Measurements from ENCODE around the gene INAFM2.

The INAFM2 gene

GRCh38 chr15:40285554-40286011 lies 37.9 kb upstream of the INAFM2 start:
- Histone ChIP-seq H3K36me3 (ENCODE audit: control insufficient read depth, insufficient read depth, low read length) (peaks cover 1% of the 10 kb centered on the region), H3K27me3 (replicated peaks; ENCODE audit: control insufficient read depth, insufficient read depth, low read length) (no peaks in the 10 kb centered on the region; the same call in 1 of the 2 replicates), H3K4me3 (replicated peaks; ENCODE audit: low read depth, low read length) (no peak overlapping the region)
- DNase-seq (ENCODE audit: extremely low read depth, insufficient read length) = no peak
- TF ChIP-seq, protein P1, sequence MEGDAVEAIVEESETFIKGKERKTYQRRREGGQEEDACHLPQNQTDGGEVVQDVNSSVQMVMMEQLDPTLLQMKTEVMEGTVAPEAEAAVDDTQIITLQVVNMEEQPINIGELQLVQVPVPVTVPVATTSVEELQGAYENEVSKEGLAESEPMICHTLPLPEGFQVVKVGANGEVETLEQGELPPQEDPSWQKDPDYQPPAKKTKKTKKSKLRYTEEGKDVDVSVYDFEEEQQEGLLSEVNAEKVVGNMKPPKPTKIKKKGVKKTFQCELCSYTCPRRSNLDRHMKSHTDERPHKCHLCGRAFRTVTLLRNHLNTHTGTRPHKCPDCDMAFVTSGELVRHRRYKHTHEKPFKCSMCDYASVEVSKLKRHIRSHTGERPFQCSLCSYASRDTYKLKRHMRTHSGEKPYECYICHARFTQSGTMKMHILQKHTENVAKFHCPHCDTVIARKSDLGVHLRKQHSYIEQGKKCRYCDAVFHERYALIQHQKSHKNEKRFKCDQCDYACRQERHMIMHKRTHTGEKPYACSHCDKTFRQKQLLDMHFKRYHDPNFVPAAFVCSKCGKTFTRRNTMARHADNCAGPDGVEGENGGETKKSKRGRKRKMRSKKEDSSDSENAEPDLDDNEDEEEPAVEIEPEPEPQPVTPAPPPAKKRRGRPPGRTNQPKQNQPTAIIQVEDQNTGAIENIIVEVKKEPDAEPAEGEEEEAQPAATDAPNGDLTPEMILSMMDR (IDR thresholded peaks at IDR 0.05; ENCODE audit: insufficient read depth, low read length, poor library complexity, severe bottlenecking) = no peak

GRCh38 chr15:40286061-40286532 lies 37.4 kb upstream of the INAFM2 start:
- Histone ChIP-seq H3K4me3 (replicated peaks; ENCODE audit: low read depth, low read length) (no peak overlapping the region), H3K36me3 (ENCODE audit: control insufficient read depth, insufficient read depth, low read length) (peaks cover 1% of the 10 kb centered on the region), H3K27me3 (replicated peaks; ENCODE audit: control insufficient read depth, insufficient read depth, low read length) (no peaks in the 10 kb centered on the region; the same call in 1 of the 2 replicates)
- no peak for DNase-seq (ENCODE audit: extremely low read depth, insufficient read length)
- TF ChIP-seq, protein P1 (IDR thresholded peaks at IDR 0.05; ENCODE audit: insufficient read depth, low read length, poor library complexity, severe bottlenecking) = no peak

DNA sequence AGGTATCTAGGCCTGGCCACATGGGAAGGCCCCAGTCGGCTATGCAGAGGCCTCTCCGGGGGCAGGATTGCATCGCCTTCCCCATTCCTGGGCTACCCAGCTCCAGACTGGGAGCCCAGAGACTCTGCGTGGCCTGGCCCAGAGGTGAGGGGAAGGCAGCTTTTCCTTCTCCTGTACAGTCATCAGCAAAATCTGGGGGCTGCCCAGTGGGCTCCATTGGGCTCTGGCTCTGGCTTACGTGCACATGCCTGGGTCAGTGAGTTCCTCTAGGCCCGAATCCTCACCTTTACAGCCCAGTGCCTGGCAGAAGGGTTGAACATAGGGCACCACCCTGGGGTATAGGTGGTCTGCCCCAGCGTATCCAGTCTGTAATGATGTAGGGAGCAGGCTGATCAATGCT lies 36.7 kb upstream of the INAFM2 start:
- TF ChIP-seq, protein P1 (IDR thresholded peaks at IDR 0.05; ENCODE audit: insufficient read depth, low read length, poor library complexity, severe bottlenecking) = no peak
- Histone ChIP-seq H3K27me3 (replicated peaks; ENCODE audit: control insufficient read depth, insufficient read depth, low read length) (no peaks in the 10 kb centered on the region; the same call in 1 of the 2 replicates), H3K36me3 (ENCODE audit: control insufficient read depth, insufficient read depth, low read length) (peaks cover 1% of the 10 kb centered on the region), H3K4me3 (replicated peaks; ENCODE audit: low read depth, low read length) (no peak overlapping the region)
- no peak for DNase-seq (ENCODE audit: extremely low read depth, insufficient read length)

DNA sequence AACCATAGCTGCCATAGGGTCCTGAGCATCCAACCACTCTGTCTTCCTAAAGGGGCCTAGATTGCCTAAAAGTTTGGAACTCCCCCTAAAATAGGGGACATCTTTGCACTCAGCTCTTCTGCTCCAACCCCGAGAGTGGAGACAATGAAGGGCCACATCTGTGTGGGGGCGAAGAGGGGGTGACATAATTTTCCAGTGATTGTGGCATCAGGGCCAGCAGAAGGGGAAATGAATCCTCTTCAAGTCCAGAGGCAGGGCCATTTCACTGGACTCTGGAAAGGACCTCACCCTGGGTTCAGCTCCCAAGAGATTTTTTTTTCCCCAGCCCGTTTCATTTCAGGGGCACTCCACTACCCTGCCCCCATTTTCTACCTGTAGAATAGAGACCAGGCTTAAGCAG lies 36.0 kb upstream of the INAFM2 start:
- H3K27me3 ChIP-seq (replicated peaks; ENCODE audit: control insufficient read depth, insufficient read depth, low read length) = no peaks in the 10 kb centered on the region; the same call in 1 of the 2 replicates
- H3K36me3 ChIP-seq (ENCODE audit: control insufficient read depth, insufficient read depth, low read length) = peaks cover 1% of the 10 kb centered on the region
- H3K4me3 ChIP-seq (replicated peaks; ENCODE audit: low read depth, low read length) = no peak overlapping the region
- TF ChIP-seq, protein P1 (IDR thresholded peaks at IDR 0.05; ENCODE audit: insufficient read depth, low read length, poor library complexity, severe bottlenecking) = no peak
- no peak for DNase-seq (ENCODE audit: extremely low read depth, insufficient read length)

DNA sequence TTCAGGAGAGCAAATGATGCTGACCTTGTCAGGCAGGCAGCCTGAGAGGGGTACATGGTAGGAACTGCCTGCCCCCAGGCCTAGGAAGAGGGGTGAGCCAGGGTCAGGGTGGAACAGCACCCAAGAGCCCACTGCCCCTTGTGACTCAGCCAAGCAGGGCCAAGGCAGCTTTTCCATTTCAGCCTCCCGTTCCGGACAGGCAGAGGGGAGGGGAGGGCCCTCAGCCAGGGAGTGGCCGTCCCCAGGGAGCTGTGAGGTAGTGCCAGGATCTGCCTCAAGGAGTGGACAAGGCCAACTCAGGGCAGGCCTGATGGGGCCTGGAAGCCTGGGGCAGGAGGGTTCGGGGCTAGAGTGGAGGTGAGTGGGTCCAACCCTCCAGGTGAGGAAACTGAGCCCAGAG lies 35.5 kb upstream of the INAFM2 start:
- no peak for DNase-seq (ENCODE audit: extremely low read depth, insufficient read length)
- H3K4me3 ChIP-seq (replicated peaks; ENCODE audit: low read depth, low read length) = no peak overlapping the region
- peaks cover 1% of the 10 kb centered on the region for H3K36me3 ChIP-seq (ENCODE audit: control insufficient read depth, insufficient read depth, low read length)
- no peaks in the 10 kb centered on the region; the same call in 1 of the 2 replicates for H3K27me3 ChIP-seq (replicated peaks; ENCODE audit: control insufficient read depth, insufficient read depth, low read length)
- TF ChIP-seq, protein P1 (IDR thresholded peaks at IDR 0.05; ENCODE audit: insufficient read depth, low read length, poor library complexity, severe bottlenecking) = no peak
